Prostate gland (tissue), 2 donors: Measurements from ENCODE around the gene EXOC6.

Experiments used
- POLR2A ChIP-seq: fragments of 450-650 bp; IDR thresholded peaks from one replicate; pipeline ENCODE4 v1.6.1; 2016; ENCODE audit warnings: antibody characterized with exemption, mild to moderate bottlenecking
- POLR2AphosphoS5 ChIP-seq: sonication (generic); formaldehyde crosslinking; IDR thresholded peaks from one replicate; pipeline ENCODE4 v1.6.1; 2017; ENCODE audit warnings: antibody characterized with exemption
- TF ChIP-seq, protein P1 (sequence below), 4 experiments: fragments of 200-600 bp in 2 of 4; fragments of 450-650 bp in 2 of 4; sonication (generic) in 2 of 4; IDR thresholded peaks; 1 replicate in 3 of 4; 2 replicates in 1 of 4; pipeline ENCODE4 v1.5.1; 2016 to 2019; ENCODE audit warnings: antibody characterized with exemption in 4 of 4, mild to moderate bottlenecking in 2 of 4, moderate library complexity in 2 of 4

DNA sequence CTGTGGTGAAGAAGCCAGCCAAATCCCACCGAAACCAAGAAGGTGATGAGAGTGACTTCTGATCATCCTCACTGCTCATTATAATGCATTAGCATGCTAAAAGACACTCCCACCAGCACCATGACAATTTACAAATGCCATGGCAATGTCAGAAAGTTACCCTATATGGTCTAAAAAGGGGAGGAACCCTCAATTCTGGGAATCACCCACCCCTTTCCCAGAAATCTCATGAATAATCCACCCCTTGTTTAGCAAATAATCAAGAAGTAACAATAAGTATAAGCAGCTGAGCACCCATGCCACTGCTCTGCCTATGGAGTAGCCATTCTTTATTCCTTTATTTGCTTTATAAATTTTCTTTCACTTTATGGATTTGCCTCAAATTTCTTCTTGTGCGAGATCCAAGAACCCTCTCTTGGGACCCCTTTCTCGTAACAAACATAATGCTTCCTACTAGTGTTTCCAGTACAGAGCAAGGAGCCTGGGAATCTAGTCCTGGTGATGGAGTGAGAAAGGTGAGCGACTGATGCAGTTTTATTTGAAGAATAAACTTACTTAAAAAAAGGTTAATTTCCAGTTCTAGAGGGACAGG lies 18.4 kb upstream of the EXOC6 start:
- TF ChIP-seq POLR2AphosphoS5 (no peak), POLR2A (no peak)
- TF ChIP-seq, protein P1, sequence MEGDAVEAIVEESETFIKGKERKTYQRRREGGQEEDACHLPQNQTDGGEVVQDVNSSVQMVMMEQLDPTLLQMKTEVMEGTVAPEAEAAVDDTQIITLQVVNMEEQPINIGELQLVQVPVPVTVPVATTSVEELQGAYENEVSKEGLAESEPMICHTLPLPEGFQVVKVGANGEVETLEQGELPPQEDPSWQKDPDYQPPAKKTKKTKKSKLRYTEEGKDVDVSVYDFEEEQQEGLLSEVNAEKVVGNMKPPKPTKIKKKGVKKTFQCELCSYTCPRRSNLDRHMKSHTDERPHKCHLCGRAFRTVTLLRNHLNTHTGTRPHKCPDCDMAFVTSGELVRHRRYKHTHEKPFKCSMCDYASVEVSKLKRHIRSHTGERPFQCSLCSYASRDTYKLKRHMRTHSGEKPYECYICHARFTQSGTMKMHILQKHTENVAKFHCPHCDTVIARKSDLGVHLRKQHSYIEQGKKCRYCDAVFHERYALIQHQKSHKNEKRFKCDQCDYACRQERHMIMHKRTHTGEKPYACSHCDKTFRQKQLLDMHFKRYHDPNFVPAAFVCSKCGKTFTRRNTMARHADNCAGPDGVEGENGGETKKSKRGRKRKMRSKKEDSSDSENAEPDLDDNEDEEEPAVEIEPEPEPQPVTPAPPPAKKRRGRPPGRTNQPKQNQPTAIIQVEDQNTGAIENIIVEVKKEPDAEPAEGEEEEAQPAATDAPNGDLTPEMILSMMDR (IDR thresholded peaks at IDR 0.05), result no peak
